PC-9 (cell line): ENCODE data around the gene FILIP1L. TPM values are rescaled to one million over a fixed set of nuclear protein-coding genes. Genes with fewer than 3 reads are reported as not detected.

Source experiments
- BruUV-seq: library from RNA; stranded (reverse); fragments of 400-500 nt; replicated peaks from 2 replicates; lab custom pipeline; 2021; lab: Mats Ljungman, UMichigan
- CTCF ChIA-PET: fragments of 300-600 bp; sonication (Branson Sonifier 250); formaldehyde crosslinking; loops from one replicate; lab custom pipeline; 2022; ENCODE audit warnings: antibody characterized with exemption; lab: Charles Lee
- POLR2A ChIA-PET: fragments of 300-600 bp; sonication (Branson Sonifier 250); formaldehyde crosslinking; loops from one replicate; lab custom pipeline; 2022; ENCODE audit warnings: antibody characterized with exemption; ENCODE audit not compliant: unreplicated experiment; lab: Charles Lee
- DNase-seq, 2 experiments: peaks; one replicate each; pipeline versions ENCODE4 v3.0.0 to v3.0.0-alpha.2; 2015 to 2022; ENCODE audit warnings: mixed read lengths in 1 of 2
- H2AFZ ChIP-seq: fragments of 200-600 bp; sonication (generic); 2 replicates; pipeline ENCODE4 v1.8.1; 2017; ENCODE audit warnings: antibody characterized with exemption
- H3F3A ChIP-seq: fragments of 200-600 bp; sonication (generic); 2 replicates; pipeline ENCODE4 v1.8.1; 2017; ENCODE audit warnings: antibody characterized with exemption, mild to moderate bottlenecking, low read depth; ENCODE audit not compliant: insufficient read depth
- H3K27ac ChIP-seq: fragments of 200-600 bp; sonication (generic); 2 replicates; pipeline ENCODE4 v1.6.1; 2016; ENCODE audit warnings: mixed run types
- H3K27me3 ChIP-seq: fragments of 200-600 bp; sonication (generic); 2 replicates; pipeline ENCODE4 v1.6.1; 2016; ENCODE audit warnings: low read depth, mixed run types; ENCODE audit not compliant: insufficient read depth
- H3K36me3 ChIP-seq: fragments of 200-600 bp; sonication (generic); 2 replicates; pipeline ENCODE4 v1.6.1; 2016; ENCODE audit warnings: low read depth, mixed run types
- H3K4me1 ChIP-seq: fragments of 200-600 bp; sonication (generic); replicated peaks from 2 replicates; pipeline ENCODE4 v1.6.1; 2016; ENCODE audit warnings: mixed run types; ENCODE audit not compliant: insufficient read depth
- H3K4me2 ChIP-seq: fragments of 200-600 bp; sonication (generic); 2 replicates; pipeline ENCODE4 v1.6.1; 2017; ENCODE audit warnings: mixed run types
- H3K4me3 ChIP-seq: fragments of 200-600 bp; sonication (generic); 2 replicates; pipeline ENCODE4 v1.6.1; 2016; ENCODE audit warnings: mixed run types
- H3K79me2 ChIP-seq: fragments of 200-600 bp; sonication (generic); 2 replicates; pipeline ENCODE4 v1.6.1; 2017; ENCODE audit warnings: low read depth, mixed run types
- H3K9me2 ChIP-seq: fragments of 200-600 bp; sonication (generic); 2 replicates; pipeline ENCODE4 v1.8.1; 2017; ENCODE audit warnings: mild to moderate bottlenecking; ENCODE audit not compliant: insufficient read depth
- H3K9me3 ChIP-seq: fragments of 200-600 bp; sonication (generic); 2 replicates; pipeline ENCODE4 v1.8.1; 2016; ENCODE audit warnings: low read depth; ENCODE audit not compliant: insufficient read depth
- H4K20me1 ChIP-seq: fragments of 200-600 bp; sonication (generic); 2 replicates; pipeline ENCODE4 v1.8.1; 2017; ENCODE audit not compliant: insufficient read depth
- CTCF ChIP-seq: fragments of 200-600 bp; sonication (generic); conservative IDR thresholded peaks from 2 replicates; pipeline ENCODE4 v1.6.1; 2017; ENCODE audit warnings: mixed run types, antibody characterized with exemption, mild to moderate bottlenecking, moderate library complexity
- EZH2 ChIP-seq: fragments of 200-600 bp; sonication (generic); IDR thresholded peaks from 2 replicates; pipeline ENCODE4 v1.8.0; 2017; ENCODE audit warnings: antibody characterized with exemption, low read depth
- intact Hi-C: fragments of 100-400 bp; cut with micrococcal nuclease; formaldehyde crosslinking; loops from one replicate; pipeline ENCODE4 v1.10.0; 2022; ENCODE audit not compliant: unreplicated experiment
- total RNA-seq: library from RNA; stranded (reverse); gene quantifications from 2 replicates; pipeline ENCODE4 v1.2.3, GENCODE V29; 2021

The FILIP1L gene
- total RNA-seq, 1 experiment from 2014 or later = 16.8 TPM

- H3K4me1 ChIP-seq = peaks cover 20% of the 10 kb centered on the region
- H3K4me3 ChIP-seq = no peak overlapping the region
- H4K20me1 ChIP-seq = no peaks in the 10 kb centered on the region
- CTCF ChIA-PET = no interaction called here
- H3K27ac ChIP-seq = no peak overlapping the region
- H3K4me2 ChIP-seq = no peak overlapping the region
- H2AFZ ChIP-seq = no peak overlapping the region
- BruUV-seq = no TSS peak
- TF ChIP-seq EZH2 (no peak), CTCF (no peak)
- no peaks in the 10 kb centered on the region for H3K9me2 ChIP-seq
- H3K36me3 ChIP-seq = peaks cover 18% of the 10 kb centered on the region; the same call in 1 of the 2 replicates
- POLR2A ChIA-PET = no interaction called here
- peaks cover 4% of the 10 kb centered on the region; the same call in 1 of the 2 replicates for H3F3A ChIP-seq
- intact Hi-C loops = loop anchor here (10.0 kb wide), 1 partner anchor 316 kb away; no protein-coding TSS in a partner anchor
- DNase-seq = no peak
- no peaks in the 10 kb centered on the region for H3K27me3 ChIP-seq
- no peaks in the 10 kb centered on the region for H3K9me3 ChIP-seq
- peaks cover 72% of the 10 kb centered on the region for H3K79me2 ChIP-seq
Measured at GRCh38 chr3:99848433-99848832, 265.9 kb downstream of the FILIP1L start.

GRCh38 chr3:99846477-99847160 is 267.7 kb downstream of the FILIP1L start:
- BruUV-seq = no TSS peak
- H3K36me3 ChIP-seq = 0 out of 2 replicates have a peak, but pooled peaks cover 18% of the 10 kb centered on the region
- H2AFZ ChIP-seq = no peak overlapping the region
- H4K20me1 ChIP-seq = no peaks in the 10 kb centered on the region
- ChIA-PET POLR2A (interaction anchor here (0.6 kb wide), 1 partner anchor 243 kb away, joined by 8 read pairs; no protein-coding TSS in a partner anchor), CTCF (interaction anchor here (0.7 to 1.0 kb wide), 4 partner anchors 156 to 453 kb away, joined by 3 to 4 read pairs (median 3); no protein-coding TSS in a partner anchor)
- peaks cover 56% of the 10 kb centered on the region for H3K79me2 ChIP-seq
- peak overlapping the region; percentile 11 for H3K4me2 ChIP-seq
- no peaks in the 10 kb centered on the region for H3K9me2 ChIP-seq
- peak in 1 of 2 experiments; percentile 81 for DNase-seq
- peak overlapping the region; percentile 6; the same call in 1 of the 2 replicates for H3K27ac ChIP-seq
- intact Hi-C loops = loop anchor here (10.0 kb wide), 1 partner anchor 318 kb away; no protein-coding TSS in a partner anchor
- H3K27me3 ChIP-seq = no peaks in the 10 kb centered on the region
- no peak overlapping the region for H3K4me3 ChIP-seq
- peaks cover 10% of the 10 kb centered on the region; the same call in 1 of the 2 replicates for H3F3A ChIP-seq
- no peaks in the 10 kb centered on the region for H3K9me3 ChIP-seq
- TF ChIP-seq EZH2 = no peak
- TF ChIP-seq CTCF = no peak
- H3K4me1 ChIP-seq = peaks cover 24% of the 10 kb centered on the region

GRCh38 chr3:99845999-99846398 is 268.3 kb downstream of the FILIP1L start:
- Histone ChIP-seq H3K4me2 (peak overlapping the region; percentile 11), H3K36me3 (0 out of 2 replicates have a peak, but pooled peaks cover 18% of the 10 kb centered on the region), H3K9me3 (no peaks in the 10 kb centered on the region), H3F3A (peaks cover 10% of the 10 kb centered on the region; the same call in 1 of the 2 replicates), H4K20me1 (no peaks in the 10 kb centered on the region), H3K9me2 (no peaks in the 10 kb centered on the region), H3K27ac (peak overlapping the region; percentile 6; the same call in 1 of the 2 replicates), H3K27me3 (no peaks in the 10 kb centered on the region), H3K4me1 (peaks cover 24% of the 10 kb centered on the region), H3K79me2 (peaks cover 54% of the 10 kb centered on the region), H3K4me3 (no peak overlapping the region), H2AFZ (no peak overlapping the region)
- BruUV-seq = no TSS peak
- CTCF ChIA-PET = interaction anchor here (0.7 to 1.0 kb wide), 2 partner anchors 201 to 408 kb away, joined by 3 read pairs; no protein-coding TSS in a partner anchor
- no peak for DNase-seq
- TF ChIP-seq CTCF = no peak
- no peak for TF ChIP-seq EZH2
- POLR2A ChIA-PET = interaction anchor here (0.6 kb wide), 1 partner anchor 243 kb away, joined by 8 read pairs; no protein-coding TSS in a partner anchor
- intact Hi-C loops = loop anchor here (10.0 kb wide), 1 partner anchor 319 kb away; no protein-coding TSS in a partner anchor
